Mucosa of descending colon (tissue), 3 donors: ENCODE data around the gene PTPRM. TPM values are rescaled to one million over a fixed set of nuclear protein-coding genes. Genes with fewer than 3 reads are reported as not detected.

Experiments
- ATAC-seq: fragments of 200-7000 bp; cut with Tn5 transposase; one replicate; pipeline ENCODE4 v1.9.1; 2020; ENCODE audit warnings: mild to moderate bottlenecking, moderate library complexity
- DNase-seq, 3 donors: peaks; one replicate each; pipeline ENCODE4 v3.0.0-alpha.2; 2020
- H3K36me3 ChIP-seq: fragments of 200-600 bp; one replicate; pipeline ENCODE4 v1.8.0; 2021; ENCODE audit warnings: low read depth, mild to moderate bottlenecking
- H3K4me1 ChIP-seq: fragments of 200-600 bp; one replicate; pipeline ENCODE4 v1.8.0; 2021; ENCODE audit warnings: low read depth, mild to moderate bottlenecking
- H3K4me3 ChIP-seq: fragments of 200-600 bp; one replicate; pipeline ENCODE4 v1.8.0; 2021; ENCODE audit warnings: mild to moderate bottlenecking
- H3K9me3 ChIP-seq: fragments of 200-600 bp; one replicate; pipeline ENCODE4 v1.8.0; 2021; ENCODE audit warnings: mild to moderate bottlenecking
- CTCF ChIP-seq: fragments of 200-600 bp; IDR thresholded peaks from one replicate; pipeline ENCODE4 v1.8.0; 2022; ENCODE audit warnings: antibody characterized with exemption, mild to moderate bottlenecking
- intact Hi-C, 2 donors: fragments of 100-400 bp; cut with DNase I in 1 of 2; cut with micrococcal nuclease in 1 of 2; formaldehyde crosslinking; loops; one replicate each; pipeline versions ENCODE4 v1.11.0 to v1.11.1; 2022; cut with DNase I, micrococcal nuclease
- total RNA-seq, 3 donors: library from RNA; stranded (reverse); fragmentation: NEBNext Ultra II Directional in 2 of 3; extraction: Animal tissue kit (Norgen Biotek cat#: 25700) in 2 of 3; gene quantifications; one replicate each; pipeline versions ENCODE4 v1.2.1 to v1.2.4, GENCODE V29; 2021 to 2023
- donor health status: DM: no; HTN: no; CAD: no; lungs with moderate emphysema.
- donor health status: DM: no; HTN: no; CAD: no.
- donor health status: DM: no; HTN: yes; CAD: no.

PTPRM gene
- total RNA-seq, 3 donors from 2014 or later: 15.3 to 41.1 (median 19.6) TPM

- H3K9me3 ChIP-seq: no peaks in the 10 kb centered on the region
- no peaks in the 10 kb centered on the region for H3K36me3 ChIP-seq
- DNase-seq (peak in 1 of 3 donors; percentile 38), ATAC-seq (no peak)
- H3K4me1 ChIP-seq: no peaks in the 10 kb centered on the region
- TF ChIP-seq CTCF: no peak
- no peak overlapping the region for H3K4me3 ChIP-seq
- intact Hi-C loops: no loop called here
Observed at GRCh38 chr18:7980136-7980535, 413.0 kb downstream of the PTPRM start.

- intact Hi-C loops: no loop called here
- TF ChIP-seq CTCF: no peak
- no peaks in the 10 kb centered on the region for H3K4me1 ChIP-seq
- DNase-seq (no peak), ATAC-seq (no peak)
- H3K9me3 ChIP-seq: no peaks in the 10 kb centered on the region
- H3K4me3 ChIP-seq: no peak overlapping the region
- no peaks in the 10 kb centered on the region for H3K36me3 ChIP-seq
Observed at GRCh38 chr18:7980656-7981055, 413.5 kb downstream of the PTPRM start.

- DNase-seq (no peak), ATAC-seq (no peak)
- intact Hi-C loops: no loop called here
- no peaks in the 10 kb centered on the region for H3K4me1 ChIP-seq
- H3K4me3 ChIP-seq: no peak overlapping the region
- H3K36me3 ChIP-seq: no peaks in the 10 kb centered on the region
- no peak for TF ChIP-seq CTCF
- H3K9me3 ChIP-seq: no peaks in the 10 kb centered on the region
Observed at GRCh38 chr18:7982216-7982615, 415.1 kb downstream of the PTPRM start.

GRCh38 chr18:7987284-7987976, 420.3 kb downstream of the PTPRM start:
- DNase-seq (no peak), ATAC-seq (no peak)
- H3K4me3 ChIP-seq: no peak overlapping the region
- H3K4me1 ChIP-seq: no peaks in the 10 kb centered on the region
- no peak for TF ChIP-seq CTCF
- no peaks in the 10 kb centered on the region for H3K36me3 ChIP-seq
- intact Hi-C loops: no loop called here
- H3K9me3 ChIP-seq: no peaks in the 10 kb centered on the region

- H3K36me3 ChIP-seq: no peaks in the 10 kb centered on the region
- DNase-seq (no peak), ATAC-seq (no peak)
- H3K4me1 ChIP-seq: no peaks in the 10 kb centered on the region
- intact Hi-C loops: no loop called here
- no peak overlapping the region for H3K4me3 ChIP-seq
- TF ChIP-seq CTCF: no peak
- H3K9me3 ChIP-seq: no peaks in the 10 kb centered on the region
Observed at GRCh38 chr18:7990670-7991069, 423.6 kb downstream of the PTPRM start.
